ENCODE results near the gene YJEFN3. TPM values are rescaled to one million over a fixed set of nuclear protein-coding genes. Genes with fewer than 3 reads are reported as not detected.

The YJEFN3 gene
- total RNA-seq, 1 experiment from 2014 or later: 16.6 TPM

- Histone ChIP-seq H3K4me2 (ENCODE audit: insufficient read depth, insufficient read length, low read length) (no peak overlapping the region), H3K4ac (ENCODE audit: low read depth, low read length) (no peak overlapping the region), H3K9ac (ENCODE audit: extremely low read depth, insufficient read length, low read length) (no peak overlapping the region), H3K27me3 (ENCODE audit: insufficient read depth, low read length) (peaks cover 2% of the 10 kb centered on the region; the same call in 1 of the 2 replicates), H3K23me2 (ENCODE audit: insufficient read length, low read depth, low read length, poor library complexity, severe bottlenecking) (peaks cover 9% of the 10 kb centered on the region), H2BK12ac (ENCODE audit: insufficient read length, low read depth, low read length) (no peak overlapping the region), H3K14ac (ENCODE audit: insufficient read depth, low read length) (no peak overlapping the region), H3K56ac (ENCODE audit: insufficient read length, low read depth, low read length) (no peak overlapping the region), H3T11ph (ENCODE audit: low read length) (no peak overlapping the region), H3K27ac (ENCODE audit: insufficient read length, low read depth, low read length) (no peak overlapping the region), H3K9me3 (ENCODE audit: control insufficient read depth, low read depth, low read length) (no peaks in the 10 kb centered on the region), H2AFZ (ENCODE audit: low read length) (no peak overlapping the region), H3K79me1 (ENCODE audit: insufficient read depth, low read depth, low read length, poor library complexity, severe bottlenecking) (no peaks in the 10 kb centered on the region), H3K4me1 (ENCODE audit: insufficient read depth, low read length) (no peaks in the 10 kb centered on the region), H4K20me1 (ENCODE audit: control insufficient read depth, insufficient read depth, insufficient read length) (peaks cover 3% of the 10 kb centered on the region), H2BK15ac (ENCODE audit: low read depth, low read length) (no peak overlapping the region), H4K5ac (ENCODE audit: insufficient read length, low read depth, low read length) (no peak overlapping the region), H2BK120ac (ENCODE audit: low read depth, low read length, poor library complexity, severe bottlenecking) (no peak overlapping the region), H3K18ac (ENCODE audit: insufficient read length, low read depth, low read length) (no peak overlapping the region), H2BK5ac (ENCODE audit: insufficient read length, low read length) (no peak overlapping the region), H2AK5ac (ENCODE audit: insufficient read length, low read length) (no peak overlapping the region), H4K8ac (replicated peaks; ENCODE audit: insufficient read length, low read depth, low read length) (no peak overlapping the region), H3K23ac (ENCODE audit: insufficient read length, low read depth, low read length) (no peak overlapping the region), H3K79me2 (ENCODE audit: insufficient read depth, low read length) (no peaks in the 10 kb centered on the region), H2BK20ac (ENCODE audit: low read depth, low read length, poor library complexity, severe bottlenecking) (no peak overlapping the region), H4K91ac (ENCODE audit: insufficient read length, low read depth, low read length) (no peak overlapping the region)
- no peak for TF ChIP-seq CTCF (conservative IDR thresholded peaks at IDR 0.05)
- DNase-seq: no peak
- WGBS (ENCODE audit: extremely low coverage, insufficient read length, low lambda C conversion rate): no CpG with 5 or more reads among the region's 6 CpGs
- Mint-ChIP-seq H3K4me1 (peaks cover 14 to 21% of the 10 kb centered on the region in 2 experiments), H3K36me3 (ENCODE audit: insufficient read depth in 1 of 3, low read depth in 3 of 3) (peaks cover 5 to 29% (median 16%) of the 10 kb centered on the region in 3 experiments; a peak in 6 of 7 replicates), H3K27me3 (ENCODE audit: low read depth) (peaks cover 20% of the 10 kb centered on the region), H3K27ac (no peak overlapping the region), H3K9me3 (no peaks in the 10 kb centered on the region; a peak in 1 of 5 replicates), H3K4me3 (no peak overlapping the region)
Measured at GRCh38 chr19:19533841-19534240, 5.1 kb downstream of the YJEFN3 start.

Measured in H9 (cell line).